Adrenal gland (tissue), 5 donors: ENCODE data around the gene PEX16.

Experiments
- CTCF ChIP-seq, 6 experiments: fragments of 450-650 bp in 4 of 6; fragments of 200-600 bp in 2 of 6; sonication (generic) in 1 of 6; IDR thresholded peaks; 1 replicate in 5 of 6; 2 replicates in 1 of 6; pipeline versions ENCODE4 v1.5.1 to v1.8.0; 2016 to 2021; ENCODE audit warnings: antibody characterized with exemption in 6 of 6, mild to moderate bottlenecking in 2 of 6, moderate library complexity in 1 of 6
- POLR2A ChIP-seq, 2 donors: fragments of 450-650 bp; IDR thresholded peaks; one replicate each; pipeline ENCODE4 v1.6.1; 2017; ENCODE audit warnings: antibody characterized with exemption in 2 of 2, mild to moderate bottlenecking in 2 of 2, moderate library complexity in 1 of 2
- donor health status: DM: no; HTN: no; CAD: no.

GRCh38 chr11:45935349-45936064, 17.8 kb upstream of the PEX16 start:
- TF ChIP-seq CTCF (IDR thresholded peaks at IDR 0.05), result no peak
- no peak for TF ChIP-seq POLR2A (IDR thresholded peaks at IDR 0.05)
